Sigmoid colon (tissue), 4 donors: ENCODE results near the gene PHGDH.

Experiments
- CTCF ChIP-seq, 4 experiments: fragments of 450-650 bp in 3 of 4; fragments of 200-600 bp in 1 of 4; IDR thresholded peaks; one replicate each; pipeline ENCODE4 v1.5.1; 2016 to 2019; ENCODE audit warnings: antibody characterized with exemption in 4 of 4, mild to moderate bottlenecking in 3 of 4, moderate library complexity in 2 of 4
- EP300 ChIP-seq, 4 donors: sonication (generic); formaldehyde crosslinking; IDR thresholded peaks; one replicate each; pipeline ENCODE4 v1.6.1; 2017; ENCODE audit warnings: antibody characterized with exemption in 4 of 4
- POLR2A ChIP-seq, 2 donors: fragments of 450-650 bp; IDR thresholded peaks; one replicate each; pipeline ENCODE4 v1.6.1; 2016; ENCODE audit warnings: antibody characterized with exemption in 2 of 2, mild to moderate bottlenecking in 2 of 2, moderate library complexity in 2 of 2
- POLR2AphosphoS5 ChIP-seq, 4 donors: sonication (generic); formaldehyde crosslinking; IDR thresholded peaks; one replicate each; pipeline ENCODE4 v1.6.1; 2017; ENCODE audit warnings: antibody characterized with exemption in 4 of 4

GRCh38 chr1:119689511-119689910 is 22.2 kb upstream of the PHGDH start:
- TF ChIP-seq CTCF (IDR thresholded peaks at IDR 0.05) = no peak
- no peak for TF ChIP-seq POLR2A (IDR thresholded peaks at IDR 0.05)
- no peak for TF ChIP-seq EP300 (IDR thresholded peaks at IDR 0.05)
- no peak for TF ChIP-seq POLR2AphosphoS5 (IDR thresholded peaks at IDR 0.05)
